UCSD-AML1 (cell line): ENCODE results near the gene PHACTR3.

Experiments used
- DNase-seq: peaks from one replicate; lab custom pipeline; 2025; ENCODE audit not compliant: unreplicated experiment; lab: John Stamatoyannopoulos, UW

The PHACTR3 gene

GRCh38 chr20:59645271-59645670, 40.9 kb downstream of the PHACTR3 start:
- DNase-seq: no peak

- DNase-seq: no peak
Observed at GRCh38 chr20:59645761-59646171, 41.4 kb downstream of the PHACTR3 start.

- DNase-seq: no peak
Observed at GRCh38 chr20:59646487-59646886, 42.1 kb downstream of the PHACTR3 start.

- no peak for DNase-seq
Observed at GRCh38 chr20:59647271-59647670, 42.9 kb downstream of the PHACTR3 start.

GRCh38 chr20:59648466-59649070, 44.2 kb downstream of the PHACTR3 start:
- DNase-seq: no peak

- DNase-seq: no peak
Observed at GRCh38 chr20:59650418-59650817, 46.1 kb downstream of the PHACTR3 start.

GRCh38 chr20:59652381-59652780, 48.0 kb downstream of the PHACTR3 start:
- no peak for DNase-seq

- no peak for DNase-seq
Observed at GRCh38 chr20:59656417-59656816, 52.1 kb downstream of the PHACTR3 start.

- no peak for DNase-seq
Observed at GRCh38 chr20:59657459-59658046, 53.2 kb downstream of the PHACTR3 start.

- DNase-seq: no peak
Observed at GRCh38 chr20:59660471-59660870, 56.1 kb downstream of the PHACTR3 start.

- no peak for DNase-seq
Observed at GRCh38 chr20:59661153-59661552, 56.8 kb downstream of the PHACTR3 start.

- no peak for DNase-seq
Observed at GRCh38 chr20:59661621-59662020, 57.3 kb downstream of the PHACTR3 start.

GRCh38 chr20:59662161-59662560, 57.8 kb downstream of the PHACTR3 start:
- DNase-seq: no peak

GRCh38 chr20:59662856-59663512, 58.6 kb downstream of the PHACTR3 start:
- DNase-seq: no peak

- no peak for DNase-seq
Observed at GRCh38 chr20:59663513-59664060, 59.2 kb downstream of the PHACTR3 start.

GRCh38 chr20:59664421-59664941, 60.1 kb downstream of the PHACTR3 start:
- no peak for DNase-seq

- no peak for DNase-seq
Observed at GRCh38 chr20:59665656-59666555, 61.6 kb downstream of the PHACTR3 start.

- DNase-seq: no peak
Observed at GRCh38 chr20:59666586-59666985, 62.2 kb downstream of the PHACTR3 start.

GRCh38 chr20:59667131-59667530, 62.8 kb downstream of the PHACTR3 start:
- DNase-seq: no peak

- DNase-seq: no peak
Observed at GRCh38 chr20:59667981-59668515, 63.7 kb downstream of the PHACTR3 start.
